Stomach (tissue), 9 donors: Measurements from ENCODE around the gene GAK. TPM values are rescaled to one million over a fixed set of nuclear protein-coding genes. Genes with fewer than 3 reads are reported as not detected.

Experiments
- DNase-seq, 2 donors: peaks; one replicate each; pipeline versions ENCODE4 v3.0.0 to v3.0.0-alpha.2; 2013 to 2019
- H3K27ac ChIP-seq, 5 donors: fragments of 200-600 bp in 4 of 5; sonication (generic) in 4 of 5; one replicate each; pipeline ENCODE4 v1.5.1; 2013 to 2019; ENCODE audit warnings: mild to moderate bottlenecking in 1 of 5, moderate library complexity in 1 of 5
- H3K27me3 ChIP-seq, 3 donors: fragments of 200-600 bp; sonication (generic); one replicate each; pipeline ENCODE4 v1.5.1; 2017 to 2019; ENCODE audit warnings: mixed run types in 1 of 3
- H3K36me3 ChIP-seq, 4 donors: fragments of 200-600 bp; sonication (generic); 1 replicate in 3 of 4; 2 replicates in 1 of 4; pipeline ENCODE4 v1.5.1; 2016 to 2019
- H3K4me1 ChIP-seq, 4 donors: fragments of 200-600 bp; sonication (generic); one replicate each; pipeline ENCODE4 v1.5.1; 2016 to 2019
- H3K4me3 ChIP-seq, 4 donors: fragments of 200-600 bp; sonication (generic) in 3 of 4; one replicate each; pipeline ENCODE4 v1.5.1; 2016 to 2019; ENCODE audit warnings: mild to moderate bottlenecking in 1 of 4
- H3K9me3 ChIP-seq, 4 donors: fragments of 200-600 bp; sonication (generic); one replicate each; pipeline ENCODE4 v1.5.1; 2016 to 2019
- CTCF ChIP-seq, 7 experiments: fragments of 450-650 bp in 4 of 7; fragments of 200-600 bp in 3 of 7; sonication (generic) in 3 of 7; IDR thresholded peaks; one replicate each; pipeline ENCODE4 v1.5.1; 2016 to 2019; ENCODE audit warnings: antibody characterized with exemption in 7 of 7, control low read depth in 2 of 7, mild to moderate bottlenecking in 1 of 7
- EP300 ChIP-seq: sonication (generic); formaldehyde crosslinking; IDR thresholded peaks from one replicate; pipeline ENCODE4 v1.6.1; 2017; ENCODE audit warnings: antibody characterized with exemption
- POLR2A ChIP-seq, 4 donors: fragments of 450-650 bp; IDR thresholded peaks; one replicate each; pipeline ENCODE4 v1.6.1; 2016; ENCODE audit warnings: antibody characterized with exemption in 4 of 4, control low read depth in 2 of 4, mild to moderate bottlenecking in 1 of 4, moderate library complexity in 1 of 4
- POLR2AphosphoS5 ChIP-seq, 3 donors: sonication (generic); formaldehyde crosslinking; IDR thresholded peaks; one replicate each; pipeline ENCODE4 v1.6.1; 2016; ENCODE audit warnings: antibody characterized with exemption in 3 of 3
- WGBS, 5 donors: extraction: QIAGEN DNeasy Blood & Tissue Kit in 3 of 5; methylation state at CpG; one replicate each; pipeline versions ENCODE4 v1.1.5 to v1.1.7; 2013 to 2018; 5-methylcytosine and 5-hydroxymethylcytosine counted together
- intact Hi-C: fragments of 100-400 bp; cut with DNase I; formaldehyde crosslinking; loops from one replicate; pipeline ENCODE4 v1.15.1; 2023; ENCODE audit warnings: low total_unique reads
- polyA plus RNA-seq, 3 donors: library from polyadenylated mRNA; stranded (reverse); fragments of 200-250 nt; gene quantifications; one replicate each; pipeline ENCODE4 v1.2.3, GENCODE V29; 2013
- total RNA-seq, 5 donors: library from RNA; depleted of rRNA; stranded (reverse); fragments of >200 nt; gene quantifications; one replicate each; pipeline versions ENCODE4 v1.1.0 to v1.2.3, GENCODE V29; 2014 to 2016
- donor health status: healthy with polysubstance abuse.
- donor health status: Bipolar disorder and iron deficiency.
- donor health status: healthy.

GAK gene
- total and polyA plus RNA-seq, 8 donors = 71.8 to 503 (median 157) TPM

GRCh38 chr4:848307-848691 is 83.8 kb downstream of the GAK start:
- WGBS, 5 donors = 87 to 94% (median 92%) methylated on average over 16 of the region's 16 CpGs
- Histone ChIP-seq H3K27me3 (no peaks in the 10 kb centered on the region), H3K4me1 (no peaks in the 10 kb centered on the region), H3K9me3 (no peaks in the 10 kb centered on the region), H3K27ac (no peak overlapping the region), H3K36me3 (peaks cover 29 to 65% (median 60%) of the 10 kb centered on the region in 4 donors), H3K4me3 (no peak overlapping the region)
- intact Hi-C loops = no loop called here
- no peak for DNase-seq
- TF ChIP-seq EP300 (no peak), POLR2AphosphoS5 (IDR thresholded peaks at IDR 0.05) (no peak), CTCF (IDR thresholded peaks at IDR 0.05) (no peak), POLR2A (IDR thresholded peaks at IDR 0.05) (no peak)

- Histone ChIP-seq H3K4me1 (no peaks in the 10 kb centered on the region), H3K36me3 (peaks cover 16 to 40% (median 36%) of the 10 kb centered on the region in 4 donors), H3K9me3 (no peaks in the 10 kb centered on the region), H3K27me3 (no peaks in the 10 kb centered on the region), H3K4me3 (no peak overlapping the region), H3K27ac (no peak overlapping the region)
- DNase-seq = peak in 1 of 2 donors; percentile 48
- intact Hi-C loops = no loop called here
- 73 to 85% (median 80%) methylated on average over 14 of the region's 14 CpGs for WGBS, 5 donors
- no peak for TF ChIP-seq CTCF (IDR thresholded peaks at IDR 0.05)
- TF ChIP-seq EP300 = no peak
- TF ChIP-seq POLR2A (IDR thresholded peaks at IDR 0.05) = no peak
- no peak for TF ChIP-seq POLR2AphosphoS5 (IDR thresholded peaks at IDR 0.05)
Measured at GRCh38 chr4:845836-846251, 86.3 kb downstream of the GAK start.

GRCh38 chr4:845233-845835 is 86.8 kb downstream of the GAK start:
- H3K36me3 ChIP-seq = peaks cover 11 to 35% (median 31%) of the 10 kb centered on the region in 4 donors
- H3K4me3 ChIP-seq = no peak overlapping the region
- H3K4me1 ChIP-seq = no peaks in the 10 kb centered on the region
- peak in 1 of 2 donors; percentile 32 for DNase-seq
- no peaks in the 10 kb centered on the region for H3K9me3 ChIP-seq
- H3K27me3 ChIP-seq = no peaks in the 10 kb centered on the region
- no peak overlapping the region for H3K27ac ChIP-seq
- TF ChIP-seq POLR2AphosphoS5 (IDR thresholded peaks at IDR 0.05) (no peak), EP300 (no peak), CTCF (IDR thresholded peaks at IDR 0.05) (no peak), POLR2A (IDR thresholded peaks at IDR 0.05) (no peak)
- WGBS, 5 donors = 70 to 90% (median 81%) methylated on average over 7 to 9 of the region's 9 CpGs
- intact Hi-C loops = no loop called here

DNA sequence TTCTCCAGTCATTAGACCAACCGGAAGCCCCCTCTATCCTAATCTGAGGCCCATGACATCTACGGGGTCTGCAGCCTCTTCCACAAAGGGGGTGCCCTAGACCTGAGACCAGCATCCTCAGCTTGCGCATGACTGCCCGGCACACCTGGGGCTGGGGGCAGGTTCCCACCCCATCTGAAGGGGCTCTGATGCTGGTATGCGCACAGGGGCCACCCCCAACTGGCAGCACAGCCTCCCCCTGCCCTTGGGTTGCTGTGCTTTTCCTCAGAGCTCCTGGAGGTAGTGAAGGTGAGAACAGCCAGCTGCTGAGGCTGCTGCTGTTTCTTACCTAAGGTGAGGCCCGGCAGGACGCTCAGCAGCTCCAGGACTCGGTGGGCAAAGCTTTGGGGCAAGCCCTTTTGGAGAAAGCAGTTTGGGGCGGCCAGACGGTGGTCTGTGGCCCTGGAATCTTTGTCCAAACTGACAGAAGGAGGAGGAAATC is 87.3 kb downstream of the GAK start:
- no peak overlapping the region for H3K4me3 ChIP-seq
- H3K36me3 ChIP-seq = peaks cover 6 to 30% (median 26%) of the 10 kb centered on the region in 4 donors
- no peaks in the 10 kb centered on the region for H3K27me3 ChIP-seq
- WGBS, 5 donors = 88 to 100% (median 94%) methylated on average over 6 to 10 of the region's 10 CpGs
- TF ChIP-seq POLR2AphosphoS5 (IDR thresholded peaks at IDR 0.05) = no peak
- TF ChIP-seq EP300 = no peak
- TF ChIP-seq POLR2A (IDR thresholded peaks at IDR 0.05) = no peak
- TF ChIP-seq CTCF (IDR thresholded peaks at IDR 0.05) = no peak
- DNase-seq = no peak
- H3K4me1 ChIP-seq = no peaks in the 10 kb centered on the region
- intact Hi-C loops = no loop called here
- no peak overlapping the region for H3K27ac ChIP-seq
- no peaks in the 10 kb centered on the region for H3K9me3 ChIP-seq
